NCI-H146 treated with DMSO at 0.1 percent for 48 hours (cell line): ENCODE measurements around the gene B2M.
"Not testable (repeated sequence)": the region's sequence is repeated elsewhere in the genome, so short reads cannot be mapped to it uniquely, and the experiment has no call there.

Experiments
- DNase-seq: peaks from one replicate; lab custom pipeline; 2025; ENCODE audit not compliant: unreplicated experiment; lab: John Stamatoyannopoulos, UW

The B2M gene

DNA sequence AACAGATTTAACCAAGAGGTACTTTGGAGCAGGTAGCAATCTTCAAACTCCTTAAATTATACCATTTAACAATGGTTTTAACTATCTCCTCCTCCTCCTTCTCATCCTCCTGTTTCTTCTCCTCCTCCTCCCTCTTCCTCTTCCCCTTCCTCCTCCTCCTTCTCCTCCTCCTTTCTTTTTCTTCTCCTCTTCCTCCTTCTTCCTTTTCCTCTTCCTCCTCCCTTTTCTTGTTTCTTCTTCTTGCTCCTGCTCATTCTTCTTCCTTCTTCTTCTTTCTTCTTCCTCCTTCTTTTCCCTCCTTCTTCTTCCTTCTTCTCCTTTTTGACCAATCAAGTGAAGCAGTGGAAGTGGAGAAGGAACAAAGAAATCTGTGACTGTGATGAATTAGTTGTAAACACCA, 14.3 kb upstream of the B2M start:
- no peak for DNase-seq

DNA sequence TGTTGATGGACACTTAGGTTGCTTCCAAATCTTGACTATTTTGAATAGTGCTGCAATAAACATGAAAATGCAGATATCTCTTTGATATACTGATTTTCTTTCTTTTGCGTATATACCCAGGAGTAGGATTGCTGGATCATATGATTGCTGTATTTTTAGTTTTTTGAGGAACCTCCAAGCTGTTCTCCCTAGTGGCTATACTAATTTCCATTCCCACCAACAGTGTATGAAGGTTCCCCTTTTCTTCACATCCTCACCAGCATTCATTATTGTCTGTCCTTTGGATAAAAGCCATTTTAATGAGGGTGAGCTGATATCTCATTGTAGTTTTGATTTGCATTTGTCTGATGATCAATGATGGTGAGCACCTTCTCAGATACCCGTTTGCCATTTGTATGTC, 12.7 kb upstream of the B2M start:
- no peak for DNase-seq

- not testable (repeated sequence) for DNase-seq
Measured at GRCh38 chr15:44700676-44701075, 10.6 kb upstream of the B2M start.

DNA sequence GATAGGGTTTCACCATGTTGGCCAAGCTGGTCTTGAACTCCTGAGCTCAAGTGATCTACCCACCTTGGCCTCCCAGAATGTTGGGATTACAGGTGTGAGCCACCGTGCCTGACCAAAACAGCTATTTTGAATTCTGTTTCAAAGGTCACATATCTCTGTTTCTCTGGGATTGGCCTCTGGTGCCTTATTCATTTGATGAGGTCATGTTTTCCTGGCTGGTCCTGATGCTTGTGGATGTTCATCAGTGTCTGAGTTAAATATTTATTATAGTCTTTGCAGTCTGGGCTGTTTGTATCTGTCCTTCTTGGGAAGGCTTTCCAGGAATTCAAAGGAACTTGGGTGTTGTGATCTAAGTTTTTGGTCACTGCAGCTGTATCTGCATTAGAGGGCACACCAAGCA, 5.3 kb upstream of the B2M start:
- DNase-seq: no peak

DNA sequence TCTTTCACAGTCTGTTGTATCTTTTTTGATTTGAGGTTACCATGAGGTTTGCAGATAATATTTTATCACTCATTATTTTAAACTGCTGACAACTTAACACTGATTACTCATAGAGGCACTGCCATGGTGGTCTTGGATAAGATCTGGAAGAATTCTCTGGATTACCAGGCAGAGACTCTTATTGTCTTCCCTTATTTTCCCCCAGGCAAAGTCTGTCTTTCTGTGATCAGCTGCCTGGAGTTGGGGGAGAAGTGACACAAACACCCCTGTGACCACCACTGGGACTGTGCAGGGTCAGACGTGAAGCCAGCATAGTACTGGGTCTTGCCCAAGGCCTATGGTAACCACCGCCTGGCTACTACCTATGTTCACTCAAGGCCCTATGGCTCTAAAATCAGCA, 4.9 kb upstream of the B2M start:
- DNase-seq: no peak

GRCh38 chr15:44706946-44707636, 4.2 kb upstream of the B2M start:
- DNase-seq: no peak

DNA sequence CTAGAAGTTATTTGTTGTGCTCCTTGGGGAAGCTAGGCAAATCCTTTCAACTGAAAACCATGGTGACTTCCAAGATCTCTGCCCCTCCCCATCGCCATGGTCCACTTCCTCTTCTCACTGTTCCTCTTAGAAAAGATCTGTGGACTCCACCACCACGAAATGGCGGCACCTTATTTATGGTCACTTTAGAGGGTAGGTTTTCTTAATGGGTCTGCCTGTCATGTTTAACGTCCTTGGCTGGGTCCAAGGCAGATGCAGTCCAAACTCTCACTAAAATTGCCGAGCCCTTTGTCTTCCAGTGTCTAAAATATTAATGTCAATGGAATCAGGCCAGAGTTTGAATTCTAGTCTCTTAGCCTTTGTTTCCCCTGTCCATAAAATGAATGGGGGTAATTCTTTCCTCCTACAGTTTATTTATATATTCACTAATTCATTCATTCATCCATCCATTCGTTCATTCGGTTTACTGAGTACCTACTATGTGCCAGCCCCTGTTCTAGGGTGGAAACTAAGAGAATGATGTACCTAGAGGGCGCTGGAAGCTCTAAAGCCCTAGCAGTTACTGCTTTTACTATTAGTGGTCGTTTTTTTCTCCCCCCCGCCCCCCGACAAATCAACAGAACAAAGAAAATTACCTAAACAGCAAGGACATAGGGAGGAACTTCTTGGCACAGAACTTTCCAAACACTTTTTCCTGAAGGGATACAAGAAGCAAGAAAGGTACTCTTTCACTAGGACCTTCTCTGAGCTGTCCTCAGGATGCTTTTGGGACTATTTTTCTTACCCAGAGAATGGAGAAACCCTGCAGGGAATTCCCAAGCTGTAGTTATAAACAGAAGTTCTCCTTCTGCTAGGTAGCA, 851 bp upstream of the B2M start:
- no peak for DNase-seq

DNA sequence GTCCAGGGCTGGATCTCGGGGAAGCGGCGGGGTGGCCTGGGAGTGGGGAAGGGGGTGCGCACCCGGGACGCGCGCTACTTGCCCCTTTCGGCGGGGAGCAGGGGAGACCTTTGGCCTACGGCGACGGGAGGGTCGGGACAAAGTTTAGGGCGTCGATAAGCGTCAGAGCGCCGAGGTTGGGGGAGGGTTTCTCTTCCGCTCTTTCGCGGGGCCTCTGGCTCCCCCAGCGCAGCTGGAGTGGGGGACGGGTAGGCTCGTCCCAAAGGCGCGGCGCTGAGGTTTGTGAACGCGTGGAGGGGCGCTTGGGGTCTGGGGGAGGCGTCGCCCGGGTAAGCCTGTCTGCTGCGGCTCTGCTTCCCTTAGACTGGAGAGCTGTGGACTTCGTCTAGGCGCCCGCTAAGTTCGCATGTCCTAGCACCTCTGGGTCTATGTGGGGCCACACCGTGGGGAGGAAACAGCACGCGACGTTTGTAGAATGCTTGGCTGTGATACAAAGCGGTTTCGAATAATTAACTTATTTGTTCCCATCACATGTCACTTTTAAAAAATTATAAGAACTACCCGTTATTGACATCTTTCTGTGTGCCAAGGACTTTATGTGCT, 527 bp downstream of the B2M start:
- DNase-seq: no peak

- no peak for DNase-seq
Measured at GRCh38 chr15:44712346-44713005, 1.2 kb downstream of the B2M start.

DNA sequence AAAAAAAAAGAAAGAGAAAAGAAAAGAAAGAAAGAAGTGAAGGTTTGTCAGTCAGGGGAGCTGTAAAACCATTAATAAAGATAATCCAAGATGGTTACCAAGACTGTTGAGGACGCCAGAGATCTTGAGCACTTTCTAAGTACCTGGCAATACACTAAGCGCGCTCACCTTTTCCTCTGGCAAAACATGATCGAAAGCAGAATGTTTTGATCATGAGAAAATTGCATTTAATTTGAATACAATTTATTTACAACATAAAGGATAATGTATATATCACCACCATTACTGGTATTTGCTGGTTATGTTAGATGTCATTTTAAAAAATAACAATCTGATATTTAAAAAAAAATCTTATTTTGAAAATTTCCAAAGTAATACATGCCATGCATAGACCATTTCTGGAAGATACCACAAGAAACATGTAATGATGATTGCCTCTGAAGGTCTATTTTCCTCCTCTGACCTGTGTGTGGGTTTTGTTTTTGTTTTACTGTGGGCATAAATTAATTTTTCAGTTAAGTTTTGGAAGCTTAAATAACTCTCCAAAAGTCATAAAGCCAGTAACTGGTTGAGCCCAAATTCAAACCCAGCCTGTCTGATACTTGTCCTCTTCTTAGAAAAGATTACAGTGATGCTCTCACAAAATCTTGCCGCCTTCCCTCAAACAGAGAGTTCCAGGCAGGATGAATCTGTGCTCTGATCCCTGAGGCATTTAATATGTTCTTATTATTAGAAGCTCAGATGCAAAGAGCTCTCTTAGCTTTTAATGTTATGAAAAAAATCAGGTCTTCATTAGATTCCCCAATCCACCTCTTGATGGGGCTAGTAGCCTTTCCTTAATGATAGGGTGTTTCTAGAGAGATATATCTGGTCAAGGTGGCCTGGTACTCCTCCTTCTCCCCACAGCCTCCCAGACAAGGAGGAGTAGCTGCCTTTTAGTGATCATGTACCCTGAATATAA, 2.0 kb downstream of the B2M start:
- DNase-seq: no peak

GRCh38 chr15:44715142-44715796, 4.0 kb downstream of the B2M start:
- no peak for DNase-seq

GRCh38 chr15:44715797-44716334, 4.5 kb downstream of the B2M start:
- no peak for DNase-seq

- DNase-seq: no peak
Measured at GRCh38 chr15:44716983-44717602, 5.8 kb downstream of the B2M start.

- no peak for DNase-seq
Measured at GRCh38 chr15:44718180-44718926, 7.0 kb downstream of the B2M start.

DNA sequence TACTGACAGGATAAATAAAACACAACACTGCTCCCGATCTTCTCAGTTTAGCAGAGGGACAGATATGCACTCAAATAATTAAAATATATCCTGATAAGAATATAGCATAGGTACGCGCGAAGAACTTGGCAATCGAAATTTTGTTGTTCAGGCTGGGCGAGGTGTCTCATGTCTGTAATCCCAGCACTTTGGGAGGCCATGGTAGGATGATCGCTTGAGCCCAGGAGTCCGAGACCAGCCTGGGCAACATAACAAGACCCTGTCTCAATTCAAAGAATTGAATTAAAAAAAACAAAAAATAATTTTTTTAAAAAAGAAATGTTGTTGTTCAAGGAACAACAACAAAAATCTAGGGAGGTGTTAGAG, 7.6 kb downstream of the B2M start:
- DNase-seq: no peak

- no peak for DNase-seq
Measured at GRCh38 chr15:44719293-44719999, 8.1 kb downstream of the B2M start.

DNA sequence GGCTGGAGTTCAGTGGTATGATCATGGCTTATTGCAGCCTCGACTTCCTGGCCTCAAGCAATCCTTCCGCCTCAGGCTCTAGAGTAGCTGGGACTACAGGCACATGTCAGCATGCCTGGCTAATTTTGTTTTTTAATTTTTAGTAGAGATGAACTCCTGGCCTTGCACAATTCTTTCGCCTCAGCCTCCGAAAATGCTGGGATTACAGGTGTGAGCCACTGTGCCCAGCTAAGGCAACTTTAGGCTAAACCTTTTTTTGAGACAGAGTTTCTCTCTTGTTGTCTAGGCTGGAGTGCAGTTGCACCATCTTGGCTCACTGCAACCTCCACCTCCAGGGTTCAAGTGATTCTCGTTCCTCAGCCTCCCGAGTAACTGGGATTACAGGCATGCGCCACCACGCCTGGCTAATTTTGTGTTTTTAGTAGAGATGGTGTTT, 8.7 kb downstream of the B2M start:
- DNase-seq: not testable (repeated sequence)
